Endometrial microvascular endothelial cells (primary cell): Measurements from ENCODE around the gene LCMT1. TPM values are rescaled to one million over a fixed set of nuclear protein-coding genes. Genes with fewer than 3 reads are reported as not detected.
"Not testable (repeated sequence)": the region's sequence is repeated elsewhere in the genome, so short reads cannot be mapped to it uniquely, and the experiment has no call there.

Experiments used
- in situ Hi-C: cut with HindIII; loops from 2 replicates; pipeline ENCODE4 v1.10.0; 2017; ENCODE audit warnings: low sequenced_read_pairs, low pct_unique_long_range_greater_than_20kb; ENCODE audit errors: inconsistent ontology term
- total RNA-seq: library from RNA; depleted of rRNA; stranded (reverse); fragments of >200 nt; gene quantifications from one replicate; pipeline ENCODE4 v1.2.3, GENCODE V29; 2015; ENCODE audit errors: inconsistent ontology term

The LCMT1 gene
- total RNA-seq, 1 donor from 2014 or later: 40.3 TPM

GRCh38 chr16:25092441-25092840 lies 19.1 kb upstream of the LCMT1 start:
- in situ Hi-C loops: no loop called here

- in situ Hi-C loops: no loop called here
Observed at GRCh38 chr16:25093208-25094061, 18.1 kb upstream of the LCMT1 start.

GRCh38 chr16:25094596-25094995 lies 16.9 kb upstream of the LCMT1 start:
- in situ Hi-C loops: no loop called here

- in situ Hi-C loops: no loop called here
Observed at GRCh38 chr16:25095636-25096035, 15.9 kb upstream of the LCMT1 start.

- in situ Hi-C loops: no loop called here
Observed at GRCh38 chr16:25097276-25097975, 14.1 kb upstream of the LCMT1 start.

- in situ Hi-C loops: no loop called here
Observed at GRCh38 chr16:25100511-25100910, 11.0 kb upstream of the LCMT1 start.

- in situ Hi-C loops: no loop called here
Observed at GRCh38 chr16:25106567-25107465, 4.7 kb upstream of the LCMT1 start.

- in situ Hi-C loops: no loop called here
Observed at GRCh38 chr16:25107466-25107792, 4.1 kb upstream of the LCMT1 start.

- in situ Hi-C loops: no loop called here
Observed at GRCh38 chr16:25108054-25108453, 3.5 kb upstream of the LCMT1 start.

- in situ Hi-C loops: no loop called here
Observed at GRCh38 chr16:25109643-25110042, 1.9 kb upstream of the LCMT1 start.

- in situ Hi-C loops: no loop called here
Observed at GRCh38 chr16:25110387-25110947, 1.1 kb upstream of the LCMT1 start.

- in situ Hi-C loops: no loop called here
Observed at GRCh38 chr16:25114121-25114520, 2.6 kb downstream of the LCMT1 start.

- in situ Hi-C loops: no loop called here
Observed at GRCh38 chr16:25118851-25119578, 7.5 kb downstream of the LCMT1 start.

GRCh38 chr16:25121824-25122600 lies 10.5 kb downstream of the LCMT1 start:
- in situ Hi-C loops: no loop called here

- in situ Hi-C loops: no loop called here
Observed at GRCh38 chr16:25124503-25124902, 13.0 kb downstream of the LCMT1 start.

- in situ Hi-C loops: not testable (repeated sequence)
Observed at GRCh38 chr16:25126086-25126666, 14.6 kb downstream of the LCMT1 start.

GRCh38 chr16:25126820-25127232 lies 15.3 kb downstream of the LCMT1 start:
- in situ Hi-C loops: no loop called here
